GM12874 (cell line): Measurements from ENCODE around the gene CNNM1.

Experiments
- TF ChIP-seq, protein P1 (sequence below): IDR thresholded peaks from 2 replicates; pipeline ENCODE4 v1.5.1; 2011; ENCODE audit warnings: low read depth, mild to moderate bottlenecking, control low read depth, low read length, moderate library complexity; ENCODE audit not compliant: insufficient read depth

CNNM1 gene

DNA sequence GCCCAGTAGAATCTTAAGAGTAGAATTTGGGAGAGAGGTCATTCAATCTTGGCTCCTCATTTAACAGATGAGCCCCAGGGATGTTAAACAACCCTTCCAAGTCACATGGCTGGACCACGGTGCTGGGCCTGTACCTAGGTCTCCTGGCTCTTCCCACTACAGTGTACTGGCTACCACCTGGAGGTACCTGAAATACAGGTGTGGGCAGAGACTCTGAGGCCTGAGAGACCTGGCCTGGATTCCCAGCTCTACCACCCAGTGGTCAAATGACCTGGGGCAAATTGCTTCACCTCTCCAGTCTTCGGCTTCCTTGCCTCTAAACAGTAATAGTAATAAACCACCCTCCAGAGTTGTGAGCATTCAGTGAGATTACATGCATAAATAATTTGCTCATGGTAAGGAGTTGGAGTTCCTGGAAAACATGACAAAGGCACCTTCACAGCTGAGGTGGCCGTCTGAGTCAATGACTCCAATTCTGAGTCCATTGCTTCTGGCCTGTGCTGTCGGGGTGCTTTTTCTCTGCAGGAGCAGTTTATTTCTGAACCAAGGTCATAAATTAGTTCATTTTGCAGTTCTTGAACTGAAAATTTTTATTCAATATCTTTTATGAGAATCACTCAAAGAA lies 98.5 kb downstream of the CNNM1 start:
- TF ChIP-seq, protein P1, sequence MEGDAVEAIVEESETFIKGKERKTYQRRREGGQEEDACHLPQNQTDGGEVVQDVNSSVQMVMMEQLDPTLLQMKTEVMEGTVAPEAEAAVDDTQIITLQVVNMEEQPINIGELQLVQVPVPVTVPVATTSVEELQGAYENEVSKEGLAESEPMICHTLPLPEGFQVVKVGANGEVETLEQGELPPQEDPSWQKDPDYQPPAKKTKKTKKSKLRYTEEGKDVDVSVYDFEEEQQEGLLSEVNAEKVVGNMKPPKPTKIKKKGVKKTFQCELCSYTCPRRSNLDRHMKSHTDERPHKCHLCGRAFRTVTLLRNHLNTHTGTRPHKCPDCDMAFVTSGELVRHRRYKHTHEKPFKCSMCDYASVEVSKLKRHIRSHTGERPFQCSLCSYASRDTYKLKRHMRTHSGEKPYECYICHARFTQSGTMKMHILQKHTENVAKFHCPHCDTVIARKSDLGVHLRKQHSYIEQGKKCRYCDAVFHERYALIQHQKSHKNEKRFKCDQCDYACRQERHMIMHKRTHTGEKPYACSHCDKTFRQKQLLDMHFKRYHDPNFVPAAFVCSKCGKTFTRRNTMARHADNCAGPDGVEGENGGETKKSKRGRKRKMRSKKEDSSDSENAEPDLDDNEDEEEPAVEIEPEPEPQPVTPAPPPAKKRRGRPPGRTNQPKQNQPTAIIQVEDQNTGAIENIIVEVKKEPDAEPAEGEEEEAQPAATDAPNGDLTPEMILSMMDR = no peak

DNA sequence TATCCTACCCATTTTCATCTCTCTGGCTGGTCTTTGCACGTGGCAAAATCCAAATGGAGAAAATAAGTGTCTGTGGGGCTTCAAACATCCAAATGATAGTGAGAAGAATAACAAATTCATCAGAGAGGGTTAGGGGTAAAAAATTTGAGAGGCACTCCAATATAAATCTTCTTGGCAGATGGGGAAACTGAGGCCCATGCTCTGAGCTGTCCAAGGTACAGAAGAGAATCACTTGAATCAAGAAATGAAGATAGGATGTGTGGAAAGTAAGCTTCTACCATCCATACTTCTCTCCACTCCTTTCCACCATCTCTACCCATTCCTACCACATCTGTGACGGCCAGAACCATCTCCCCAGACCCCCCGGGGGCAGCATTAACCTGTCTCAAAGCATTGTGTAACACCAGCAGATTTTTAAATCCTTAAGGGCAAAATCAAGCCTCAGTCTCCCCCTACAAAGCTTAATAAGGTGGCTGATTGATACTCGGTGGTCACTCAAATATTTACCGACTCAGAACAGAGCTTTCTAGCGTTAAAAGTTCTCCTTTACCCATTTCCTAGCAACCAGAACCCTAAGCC lies 100.5 kb downstream of the CNNM1 start:
- TF ChIP-seq, protein P1 = no peak

DNA sequence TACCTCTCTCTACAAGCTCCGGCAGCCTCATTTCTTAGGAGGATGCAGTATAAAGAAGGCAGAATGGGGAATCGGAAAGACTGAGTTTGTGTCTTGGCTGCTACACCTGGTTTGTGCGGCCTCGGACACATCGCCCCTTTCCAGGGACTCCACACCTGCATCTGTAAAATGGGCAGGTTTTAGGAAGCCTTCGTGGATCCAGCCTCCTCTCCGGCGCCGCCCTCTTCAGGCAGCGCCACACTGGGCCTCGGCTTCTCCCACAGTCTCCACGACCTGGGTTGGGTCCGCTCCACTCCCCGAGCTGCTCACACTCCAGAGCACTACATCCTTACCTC lies 100.9 kb downstream of the CNNM1 start:
- TF ChIP-seq, protein P1 = no peak

DNA sequence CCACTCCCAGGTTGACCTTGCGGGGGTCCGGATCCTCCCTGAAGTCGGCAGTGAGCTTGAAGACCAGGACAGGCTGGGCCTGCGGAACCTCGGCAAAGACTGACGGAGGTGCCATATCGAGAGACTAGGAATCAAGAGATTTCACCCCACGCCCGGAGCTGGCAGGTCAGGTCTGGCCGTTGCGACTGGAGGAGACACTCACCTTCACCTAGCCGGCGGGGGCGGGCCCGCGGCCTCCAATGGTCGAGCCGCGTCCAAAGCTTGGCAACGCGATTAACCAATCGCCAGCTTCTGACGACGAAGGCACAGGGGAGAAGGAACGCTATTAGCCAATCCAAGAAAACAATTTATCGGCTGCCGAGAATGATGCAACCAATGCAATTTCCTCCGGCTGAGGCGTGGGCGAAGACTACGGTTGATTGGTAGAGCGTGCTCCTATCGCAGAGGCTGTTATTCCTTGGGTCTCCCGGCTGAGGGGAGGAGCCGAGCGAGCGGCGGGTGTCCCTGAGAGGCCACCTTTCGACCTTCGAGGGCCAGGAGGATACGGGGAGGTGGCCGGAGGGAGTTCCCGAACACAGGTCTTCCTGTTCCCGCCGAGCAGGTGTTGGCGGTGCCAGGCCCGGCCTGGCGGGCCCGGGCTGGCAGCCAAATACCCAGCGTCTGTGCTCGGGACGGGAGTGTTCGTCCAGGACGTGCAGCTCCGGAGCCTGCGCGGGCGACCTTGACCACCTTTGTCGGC lies 101.5 kb downstream of the CNNM1 start, which contains the start of gene GOT1:
GOT1 (minus strand) TSS at position 174 of the 739 bp plus-strand sequence; CDS start at position 115, 59 bp downstream.
- TF ChIP-seq, protein P1 = no peak

DNA sequence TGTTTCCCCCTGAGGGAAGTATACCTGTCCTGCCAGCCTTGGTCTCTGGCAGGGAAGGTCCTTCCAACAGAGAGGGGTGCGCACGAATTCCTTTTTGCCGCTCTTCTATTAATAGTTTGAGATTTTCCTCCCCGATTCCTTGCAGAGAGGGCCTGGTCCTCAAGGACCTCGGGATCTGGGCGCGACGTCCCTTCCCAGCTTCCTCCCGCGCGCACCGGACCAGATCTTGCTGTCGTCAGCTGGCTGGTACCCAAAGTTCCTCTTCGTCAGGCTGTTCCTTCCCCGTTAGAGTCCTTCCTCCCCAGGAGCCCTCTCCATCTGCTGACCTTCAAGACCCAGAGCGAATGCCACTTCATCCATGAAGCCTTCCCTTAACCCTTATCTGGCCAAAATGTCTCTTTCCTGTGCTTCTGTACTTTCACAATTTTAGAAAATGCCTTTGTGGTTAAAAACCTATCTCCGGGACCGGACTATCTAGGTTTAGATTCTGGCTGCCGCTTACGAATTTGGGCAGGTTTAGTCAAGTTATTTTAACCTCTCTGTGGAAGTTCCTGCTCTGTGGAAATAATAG lies 102.1 kb downstream of the CNNM1 start:
- TF ChIP-seq, protein P1 = no peak

DNA sequence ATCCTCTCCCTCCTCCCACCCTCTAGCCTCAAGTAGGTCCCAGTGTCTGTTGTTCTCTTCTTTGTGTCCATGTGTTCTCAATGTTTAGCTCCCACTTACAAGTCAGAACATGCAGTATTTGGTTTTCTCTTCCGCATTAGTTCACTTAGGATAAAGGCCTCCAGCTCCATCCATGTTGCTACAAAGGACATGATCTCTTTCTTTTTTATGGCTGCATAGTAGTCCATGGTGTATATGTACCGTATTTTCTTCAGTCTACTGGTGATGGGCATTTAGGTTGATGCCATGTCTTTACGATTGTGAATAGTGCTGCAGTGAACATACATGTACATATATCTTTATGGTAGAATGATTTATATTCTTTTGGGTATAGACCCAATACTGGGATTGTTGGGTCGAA lies 102.9 kb downstream of the CNNM1 start:
- TF ChIP-seq, protein P1 = no peak

DNA sequence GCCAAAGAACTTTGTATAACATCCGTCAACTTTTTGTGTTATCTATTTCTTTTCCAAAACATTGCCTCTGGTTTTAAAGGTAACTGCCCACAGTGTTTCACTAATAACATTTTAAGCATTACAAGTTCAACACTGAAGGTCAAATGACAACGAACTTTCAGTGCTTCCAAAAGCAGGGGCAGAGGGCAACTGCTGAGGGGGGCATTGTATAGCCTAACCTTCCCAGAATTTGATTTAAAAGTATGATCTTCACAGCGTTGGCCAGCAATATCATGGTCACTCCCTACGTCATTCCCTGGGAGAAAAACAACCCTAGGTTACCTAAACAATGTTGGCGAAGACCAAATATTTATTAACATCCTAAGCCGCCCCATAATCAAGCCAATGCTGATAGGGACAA lies 103.7 kb downstream of the CNNM1 start:
- TF ChIP-seq, protein P1 = no peak
